ENCODE results near the gene SNX30.

GRCh38 chr9:112842555-112842954 lies 92.0 kb downstream of the SNX30 start:
- TF ChIP-seq POLR2AphosphoS5 (IDR thresholded peaks at IDR 0.05) (no peak), CTCF (IDR thresholded peaks at IDR 0.05) (no peak)
